NB4 (cell line): ENCODE measurements around the gene STARD10.

Experiments
- CTCF ChIP-seq: IDR thresholded peaks from one replicate; pipeline ENCODE4 v1.5.1; 2012; ENCODE audit warnings: low read depth, low read length
- MAX ChIP-seq: IDR thresholded peaks from 2 replicates; pipeline ENCODE4 v1.6.1; 2011; ENCODE audit warnings: low read depth, low read length
- POLR2A ChIP-seq: IDR thresholded peaks from 2 replicates; pipeline ENCODE4 v1.6.1; 2011; ENCODE audit warnings: mild to moderate bottlenecking; ENCODE audit not compliant: insufficient read length; ENCODE audit errors: extremely low read depth

- TF ChIP-seq CTCF, result no peak
- TF ChIP-seq POLR2A, result no peak
- no peak for TF ChIP-seq MAX
Measured at GRCh38 chr11:72781313-72782080, 12.3 kb downstream of the STARD10 start.
